Measurements from ENCODE around the gene BICRA.
"Not testable (repeated sequence)": the region's sequence is repeated elsewhere in the genome, so short reads cannot be mapped to it uniquely, and the experiment has no call there.

Gene BICRA

GRCh38 chr19:47663911-47664771, 55.2 kb downstream of the BICRA start:
- DNase-seq: no peak

GRCh38 chr19:47668556-47668955, 59.6 kb downstream of the BICRA start:
- not testable (repeated sequence) for DNase-seq

- DNase-seq: no peak
Observed at GRCh38 chr19:47670736-47671135, 61.8 kb downstream of the BICRA start.

- no peak for DNase-seq
Observed at GRCh38 chr19:47671499-47671898, 62.6 kb downstream of the BICRA start.

- no peak for DNase-seq
Observed at GRCh38 chr19:47673426-47673825, 64.5 kb downstream of the BICRA start.

- no peak for DNase-seq
Observed at GRCh38 chr19:47674548-47674947, 65.6 kb downstream of the BICRA start.

- DNase-seq: no peak
Observed at GRCh38 chr19:47675271-47675670, 66.3 kb downstream of the BICRA start.

- DNase-seq: no peak
Observed at GRCh38 chr19:47675859-47676258, 66.9 kb downstream of the BICRA start.

- no peak for DNase-seq
Observed at GRCh38 chr19:47676811-47677210, 67.9 kb downstream of the BICRA start.

GRCh38 chr19:47679251-47679900, 70.4 kb downstream of the BICRA start:
- no peak for DNase-seq

GRCh38 chr19:47679922-47680857, 71.3 kb downstream of the BICRA start:
- no peak for DNase-seq

- DNase-seq: no peak
Observed at GRCh38 chr19:47680858-47681332, 72.0 kb downstream of the BICRA start.

GRCh38 chr19:47681388-47681787, 72.5 kb downstream of the BICRA start:
- no peak for DNase-seq

- no peak for DNase-seq
Observed at GRCh38 chr19:47681936-47682335, 73.0 kb downstream of the BICRA start.

GRCh38 chr19:47682939-47683338, 74.0 kb downstream of the BICRA start:
- DNase-seq: no peak

- no peak for DNase-seq
Observed at GRCh38 chr19:47686679-47687450, 77.9 kb downstream of the BICRA start.

GRCh38 chr19:47687906-47688305, 79.0 kb downstream of the BICRA start:
- DNase-seq: no peak

- no peak for DNase-seq
Observed at GRCh38 chr19:47691090-47691489, 82.2 kb downstream of the BICRA start.

- DNase-seq: no peak
Observed at GRCh38 chr19:47691782-47692181, 82.8 kb downstream of the BICRA start.

GRCh38 chr19:47693489-47693888, 84.6 kb downstream of the BICRA start:
- DNase-seq: no peak

GRCh38 chr19:47693903-47694302, 85.0 kb downstream of the BICRA start:
- DNase-seq: no peak

Data from activated CD4-positive, alpha-beta T cell treated with anti-CD3 and anti-CD28 coated beads for 4 hours (primary cell).